WTC11 (cell line): ENCODE data around the gene BCL11B. TPM values are rescaled to one million over a fixed set of nuclear protein-coding genes. Genes with fewer than 3 reads are reported as not detected.

Source experiments
- ATAC-seq: fragments of 200-7000 bp; cut with Tn5 transposase; 2 replicates; pipeline ENCODE4 v1.10.0; 2021; ENCODE audit warnings: mild to moderate bottlenecking, moderate library complexity
- CTCF ChIA-PET: fragments of 300-600 bp; sonication (Branson Sonifier 250); formaldehyde crosslinking; loops from one replicate; lab custom pipeline; 2021; ENCODE audit warnings: antibody characterized with exemption; lab: Charles Lee
- POLR2A ChIA-PET: fragments of 350-600 bp; sonication (Branson Sonifier 250); formaldehyde crosslinking; loops from one replicate; lab custom pipeline; 2021; ENCODE audit warnings: antibody characterized with exemption; lab: Charles Lee
- DNase-seq: peaks from one replicate; pipeline ENCODE4 v3.0.0; 2021; ENCODE audit warnings: low spot score
- H3K27ac Mint-ChIP-seq: 2 replicates; pipeline ENCODE4 v1.8.0; 2021; ENCODE audit warnings: mixed read lengths
- H3K27me3 Mint-ChIP-seq: 2 replicates; pipeline ENCODE4 v1.8.0; 2021; ENCODE audit warnings: low read depth, mild to moderate bottlenecking, moderate library complexity, mixed read lengths
- H3K36me3 Mint-ChIP-seq: 2 replicates; pipeline ENCODE4 v1.8.0; 2021; ENCODE audit warnings: mixed read lengths
- H3K4me1 Mint-ChIP-seq: 2 replicates; pipeline ENCODE4 v1.8.0; 2022; ENCODE audit warnings: mixed read lengths
- H3K4me3 Mint-ChIP-seq: 2 replicates; pipeline ENCODE4 v1.8.0; 2021; ENCODE audit warnings: mild to moderate bottlenecking, moderate library complexity, mixed read lengths
- H3K9me3 Mint-ChIP-seq: 2 replicates; pipeline ENCODE4 v1.8.0; 2021; ENCODE audit warnings: mixed read lengths
- CREB1 ChIP-seq: sonication (generic); formaldehyde crosslinking; IDR thresholded peaks from 2 replicates; pipeline ENCODE4 v1.8.0; 2023; ENCODE audit warnings: mild to moderate bottlenecking, missing genetic modification reagents
- ELF4 ChIP-seq: sonication (generic); formaldehyde crosslinking; IDR thresholded peaks from 2 replicates; pipeline ENCODE4 v1.8.1; 2022; ENCODE audit warnings: low read depth, mild to moderate bottlenecking, moderate library complexity, missing genetic modification reagents
- ETV6 ChIP-seq: sonication (generic); formaldehyde crosslinking; IDR thresholded peaks from 2 replicates; pipeline ENCODE4 v1.8.1; 2022; ENCODE audit warnings: mild to moderate bottlenecking, missing genetic modification reagents
- FOXP1 ChIP-seq: sonication (generic); formaldehyde crosslinking; IDR thresholded peaks from 2 replicates; pipeline ENCODE4 v1.8.0; 2022; ENCODE audit warnings: missing genetic modification reagents, mild to moderate bottlenecking, moderate library complexity, borderline replicate concordance
- IRF2 ChIP-seq: sonication (generic); formaldehyde crosslinking; IDR thresholded peaks from 2 replicates; pipeline ENCODE4 v1.8.0; 2022; ENCODE audit warnings: low read depth, missing genetic modification reagents, borderline replicate concordance
- NFYB ChIP-seq: sonication (generic); formaldehyde crosslinking; conservative IDR thresholded peaks from 2 replicates; pipeline ENCODE4 v1.8.0; 2022; ENCODE audit warnings: low read depth, missing genetic modification reagents
- PRRX2 ChIP-seq: fragments of 250-450 bp; sonication (Bioruptor Pico); IDR thresholded peaks from 2 replicates; pipeline ENCODE4 v1.8.0; 2021; ENCODE audit warnings: mild to moderate bottlenecking
- RORB ChIP-seq: fragments of 250-450 bp; sonication (Bioruptor Pico); IDR thresholded peaks from 2 replicates; pipeline ENCODE4 v1.9.0; 2021; ENCODE audit warnings: mild to moderate bottlenecking
- TEAD1 ChIP-seq: sonication (generic); formaldehyde crosslinking; IDR thresholded peaks from 2 replicates; pipeline ENCODE4 v1.8.0; 2022; ENCODE audit warnings: mild to moderate bottlenecking, missing genetic modification reagents
- ZNF263 ChIP-seq: sonication (generic); formaldehyde crosslinking; IDR thresholded peaks from 2 replicates; pipeline ENCODE4 v1.8.1; 2022; ENCODE audit warnings: low read depth, mild to moderate bottlenecking, moderate library complexity, missing genetic modification reagents
- total RNA-seq: library from RNA; stranded (reverse); gene quantifications from 3 replicates; pipeline ENCODE4 v1.2.3, GENCODE V29; 2021
- TF ChIP-seq, protein P1 (sequence below): sonication (generic); formaldehyde crosslinking; IDR thresholded peaks from 2 replicates; pipeline ENCODE4 v1.8.1; 2023; ENCODE audit warnings: mild to moderate bottlenecking, missing genetic modification reagents
- TF ChIP-seq, protein P2 (sequence below): fragments of 200-600 bp; IDR thresholded peaks from 2 replicates; pipeline ENCODE4 v1.8.0; 2022; ENCODE audit warnings: antibody characterized with exemption
- TF ChIP-seq, protein P3 (sequence below): sonication (generic); formaldehyde crosslinking; IDR thresholded peaks from 2 replicates; pipeline ENCODE4 v1.8.0; 2022; ENCODE audit warnings: mild to moderate bottlenecking, missing genetic modification reagents
- TF ChIP-seq, protein P4 (sequence below): sonication (generic); formaldehyde crosslinking; IDR thresholded peaks from 2 replicates; pipeline ENCODE4 v1.8.1; 2022; ENCODE audit warnings: low read depth, mild to moderate bottlenecking, moderate library complexity, missing genetic modification reagents, borderline replicate concordance
- TF ChIP-seq, protein P5 (sequence below): sonication (generic); formaldehyde crosslinking; IDR thresholded peaks from 2 replicates; pipeline ENCODE4 v1.8.1; 2023; ENCODE audit warnings: mild to moderate bottlenecking, missing genetic modification reagents, moderate library complexity

BCL11B gene
- total RNA-seq, 1 experiment from 2014 or later: 9.1 TPM

DNA sequence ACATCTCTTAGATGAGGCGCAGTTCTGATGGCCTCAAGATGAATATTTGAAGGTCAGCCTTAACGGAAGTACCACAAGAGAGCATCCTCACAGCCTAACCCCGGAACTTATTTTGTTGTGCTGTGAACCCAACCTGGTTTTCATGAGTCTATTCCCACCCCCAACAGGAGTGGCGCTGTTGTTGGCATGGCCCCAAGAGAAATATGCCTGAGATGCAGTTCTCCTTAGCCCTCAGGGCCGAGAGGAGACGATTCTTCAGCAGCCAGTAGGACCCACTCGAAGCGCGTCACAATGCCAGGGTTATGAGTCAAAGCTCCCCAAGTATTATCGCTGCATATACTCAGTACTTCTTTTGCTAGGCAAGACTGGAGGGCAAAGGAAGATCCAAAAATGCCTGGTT is 24.5 kb upstream of the BCL11B start:
- Mint-ChIP-seq H3K36me3 (peaks cover 24% of the 10 kb centered on the region), H3K27me3 (peaks cover 6% of the 10 kb centered on the region), H3K27ac (no peak overlapping the region), H3K4me3 (no peak overlapping the region), H3K4me1 (peaks cover 12% of the 10 kb centered on the region), H3K9me3 (peaks cover 24% of the 10 kb centered on the region)
- peak; percentile 55 for ATAC-seq
- ChIA-PET CTCF (interaction anchor here (1.5 kb wide), 1 partner anchor 24 kb away, joined by 4 read pairs; no protein-coding TSS in a partner anchor), POLR2A (no interaction called here)
- TF ChIP-seq PRRX2 (CRISPR knock-in tag) (no peak), ETV6 (CRISPR knock-in tag) (no peak)
- TF ChIP-seq, protein P1, sequence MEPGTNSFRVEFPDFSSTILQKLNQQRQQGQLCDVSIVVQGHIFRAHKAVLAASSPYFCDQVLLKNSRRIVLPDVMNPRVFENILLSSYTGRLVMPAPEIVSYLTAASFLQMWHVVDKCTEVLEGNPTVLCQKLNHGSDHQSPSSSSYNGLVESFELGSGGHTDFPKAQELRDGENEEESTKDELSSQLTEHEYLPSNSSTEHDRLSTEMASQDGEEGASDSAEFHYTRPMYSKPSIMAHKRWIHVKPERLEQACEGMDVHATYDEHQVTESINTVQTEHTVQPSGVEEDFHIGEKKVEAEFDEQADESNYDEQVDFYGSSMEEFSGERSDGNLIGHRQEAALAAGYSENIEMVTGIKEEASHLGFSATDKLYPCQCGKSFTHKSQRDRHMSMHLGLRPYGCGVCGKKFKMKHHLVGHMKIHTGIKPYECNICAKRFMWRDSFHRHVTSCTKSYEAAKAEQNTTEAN: no peak
- TF ChIP-seq, protein P2, sequence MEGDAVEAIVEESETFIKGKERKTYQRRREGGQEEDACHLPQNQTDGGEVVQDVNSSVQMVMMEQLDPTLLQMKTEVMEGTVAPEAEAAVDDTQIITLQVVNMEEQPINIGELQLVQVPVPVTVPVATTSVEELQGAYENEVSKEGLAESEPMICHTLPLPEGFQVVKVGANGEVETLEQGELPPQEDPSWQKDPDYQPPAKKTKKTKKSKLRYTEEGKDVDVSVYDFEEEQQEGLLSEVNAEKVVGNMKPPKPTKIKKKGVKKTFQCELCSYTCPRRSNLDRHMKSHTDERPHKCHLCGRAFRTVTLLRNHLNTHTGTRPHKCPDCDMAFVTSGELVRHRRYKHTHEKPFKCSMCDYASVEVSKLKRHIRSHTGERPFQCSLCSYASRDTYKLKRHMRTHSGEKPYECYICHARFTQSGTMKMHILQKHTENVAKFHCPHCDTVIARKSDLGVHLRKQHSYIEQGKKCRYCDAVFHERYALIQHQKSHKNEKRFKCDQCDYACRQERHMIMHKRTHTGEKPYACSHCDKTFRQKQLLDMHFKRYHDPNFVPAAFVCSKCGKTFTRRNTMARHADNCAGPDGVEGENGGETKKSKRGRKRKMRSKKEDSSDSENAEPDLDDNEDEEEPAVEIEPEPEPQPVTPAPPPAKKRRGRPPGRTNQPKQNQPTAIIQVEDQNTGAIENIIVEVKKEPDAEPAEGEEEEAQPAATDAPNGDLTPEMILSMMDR: no peak
- DNase-seq: peak; percentile 34

DNA sequence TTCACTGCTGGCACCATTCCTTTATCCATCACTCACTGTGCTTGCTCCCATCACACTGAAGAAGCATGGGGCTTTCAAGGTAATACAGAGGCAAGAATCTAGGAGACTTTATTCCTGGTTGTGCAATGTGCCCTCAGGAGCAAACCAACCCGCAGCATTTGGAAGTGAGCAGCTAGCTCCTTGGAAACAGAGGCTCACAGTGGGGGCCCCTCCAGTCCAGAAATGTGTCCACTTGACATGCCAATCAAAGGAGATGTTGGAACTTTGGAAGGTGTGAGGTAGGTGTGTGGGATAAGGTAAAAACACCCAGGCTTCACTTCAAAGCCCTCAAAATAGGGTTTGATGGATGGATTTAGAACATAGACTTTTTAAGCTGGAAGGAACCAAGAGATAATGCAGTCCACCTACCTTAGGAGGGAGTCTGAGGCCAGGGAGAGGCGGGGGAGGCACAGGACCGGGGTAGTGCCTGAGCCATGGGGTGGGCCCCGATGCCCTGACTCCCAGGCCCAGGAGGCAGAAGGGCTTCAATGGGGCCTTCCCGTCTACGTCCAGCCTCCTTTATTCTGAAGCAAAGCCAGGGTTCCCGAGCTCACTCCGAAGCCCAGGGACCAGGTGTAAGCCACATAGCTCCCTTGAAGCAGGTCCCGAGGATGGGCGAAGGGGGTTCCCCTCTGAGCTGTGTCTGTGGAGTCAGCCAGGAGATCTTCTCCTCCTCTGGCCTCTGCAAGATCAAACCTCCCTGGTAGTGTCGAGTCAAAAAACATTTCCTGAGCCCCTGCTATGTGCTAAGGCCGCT is 17.6 kb upstream of the BCL11B start:
- no peak overlapping the region for H3K4me3 Mint-ChIP-seq
- H3K27me3 Mint-ChIP-seq: no peaks in the 10 kb centered on the region; the same call in 1 of the 2 replicates
- H3K4me1 Mint-ChIP-seq: peaks cover 7% of the 10 kb centered on the region
- TF ChIP-seq, protein P3, sequence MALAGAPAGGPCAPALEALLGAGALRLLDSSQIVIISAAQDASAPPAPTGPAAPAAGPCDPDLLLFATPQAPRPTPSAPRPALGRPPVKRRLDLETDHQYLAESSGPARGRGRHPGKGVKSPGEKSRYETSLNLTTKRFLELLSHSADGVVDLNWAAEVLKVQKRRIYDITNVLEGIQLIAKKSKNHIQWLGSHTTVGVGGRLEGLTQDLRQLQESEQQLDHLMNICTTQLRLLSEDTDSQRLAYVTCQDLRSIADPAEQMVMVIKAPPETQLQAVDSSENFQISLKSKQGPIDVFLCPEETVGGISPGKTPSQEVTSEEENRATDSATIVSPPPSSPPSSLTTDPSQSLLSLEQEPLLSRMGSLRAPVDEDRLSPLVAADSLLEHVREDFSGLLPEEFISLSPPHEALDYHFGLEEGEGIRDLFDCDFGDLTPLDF: no peak
- TF ChIP-seq IRF2 (CRISPR knock-in tag) (no peak), NFYB (CRISPR knock-in tag) (no peak), TEAD1 (CRISPR knock-in tag) (no peak), FOXP1 (CRISPR knock-in tag) (no peak), RORB (CRISPR knock-in tag) (no peak), ETV6 (CRISPR knock-in tag) (no peak), ZNF263 (CRISPR knock-in tag) (no peak)
- TF ChIP-seq, protein P4, sequence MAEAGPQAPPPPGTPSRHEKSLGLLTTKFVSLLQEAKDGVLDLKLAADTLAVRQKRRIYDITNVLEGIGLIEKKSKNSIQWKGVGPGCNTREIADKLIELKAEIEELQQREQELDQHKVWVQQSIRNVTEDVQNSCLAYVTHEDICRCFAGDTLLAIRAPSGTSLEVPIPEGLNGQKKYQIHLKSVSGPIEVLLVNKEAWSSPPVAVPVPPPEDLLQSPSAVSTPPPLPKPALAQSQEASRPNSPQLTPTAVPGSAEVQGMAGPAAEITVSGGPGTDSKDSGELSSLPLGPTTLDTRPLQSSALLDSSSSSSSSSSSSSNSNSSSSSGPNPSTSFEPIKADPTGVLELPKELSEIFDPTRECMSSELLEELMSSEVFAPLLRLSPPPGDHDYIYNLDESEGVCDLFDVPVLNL (CRISPR knock-in tag): no peak
- H3K36me3 Mint-ChIP-seq: no peaks in the 10 kb centered on the region
- CTCF ChIA-PET: interaction anchor here (1.0 to 1.6 kb wide), 3 partner anchors 30 to 103 kb away, joined by 3 to 10 read pairs (median 3); no protein-coding TSS in a partner anchor
- no peak overlapping the region for H3K27ac Mint-ChIP-seq
- no peaks in the 10 kb centered on the region for H3K9me3 Mint-ChIP-seq
- no peak for ATAC-seq
- DNase-seq: no peak
- POLR2A ChIA-PET: interaction anchor here (0.6 kb wide), 1 partner anchor 1094 kb away, joined by 4 read pairs; no protein-coding TSS in a partner anchor

DNA sequence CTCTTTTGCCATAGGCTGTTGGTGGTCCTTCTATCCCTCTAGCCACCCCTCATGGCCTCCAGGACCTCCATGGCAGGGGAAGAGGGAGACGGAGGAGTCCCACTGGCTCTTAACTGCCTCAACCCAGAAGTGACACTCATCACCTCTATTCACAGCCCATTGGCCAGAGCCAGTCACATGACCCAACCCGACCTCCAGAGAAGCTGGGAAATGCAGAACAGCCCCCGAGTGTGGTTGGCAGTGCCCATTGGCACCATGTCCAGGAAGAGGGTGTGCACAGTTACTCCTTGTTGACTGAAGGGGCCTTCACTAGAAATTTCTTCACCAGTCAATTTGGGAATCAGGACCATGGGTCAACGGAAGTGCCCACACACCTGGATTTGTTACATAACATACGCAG is 17.0 kb upstream of the BCL11B start:
- CTCF ChIA-PET: interaction anchor here (1.0 to 1.6 kb wide), 2 partner anchors 31 to 104 kb away, joined by 3 to 10 read pairs; no protein-coding TSS in a partner anchor

More for the DNA sequence above, 17.0 kb upstream of the BCL11B start:
- POLR2A ChIA-PET: interaction anchor here (0.6 kb wide), 1 partner anchor 1093 kb away, joined by 4 read pairs; no protein-coding TSS in a partner anchor
- H3K36me3 Mint-ChIP-seq: no peaks in the 10 kb centered on the region
- H3K9me3 Mint-ChIP-seq: no peaks in the 10 kb centered on the region
- no peak overlapping the region for H3K4me3 Mint-ChIP-seq
- TF ChIP-seq ELF4 (no peak), CREB1 (CRISPR knock-in tag) (no peak)
- TF ChIP-seq, protein P5, sequence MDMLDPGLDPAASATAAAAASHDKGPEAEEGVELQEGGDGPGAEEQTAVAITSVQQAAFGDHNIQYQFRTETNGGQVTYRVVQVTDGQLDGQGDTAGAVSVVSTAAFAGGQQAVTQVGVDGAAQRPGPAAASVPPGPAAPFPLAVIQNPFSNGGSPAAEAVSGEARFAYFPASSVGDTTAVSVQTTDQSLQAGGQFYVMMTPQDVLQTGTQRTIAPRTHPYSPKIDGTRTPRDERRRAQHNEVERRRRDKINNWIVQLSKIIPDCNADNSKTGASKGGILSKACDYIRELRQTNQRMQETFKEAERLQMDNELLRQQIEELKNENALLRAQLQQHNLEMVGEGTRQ (CRISPR knock-in tag): peak; percentile 66
- no peak overlapping the region for H3K27ac Mint-ChIP-seq
- no peaks in the 10 kb centered on the region; the same call in 1 of the 2 replicates for H3K27me3 Mint-ChIP-seq
- ATAC-seq: no peak
- no peak for DNase-seq
- peaks cover 12% of the 10 kb centered on the region for H3K4me1 Mint-ChIP-seq
